ENCODE results near the gene HSPA9.

The HSPA9 gene

GRCh38 chr5:138536215-138536614 is 39.0 kb downstream of the HSPA9 start:
- H4K20me1 ChIP-seq (ENCODE audit: insufficient read depth, low read length): peaks cover 83% of the 10 kb centered on the region
- TF ChIP-seq EZH2 (IDR thresholded peaks at IDR 0.05; ENCODE audit: borderline replicate concordance, low read depth, low read length, severe bottlenecking) (no peak), CTCF (IDR thresholded peaks at IDR 0.05; ENCODE audit: borderline replicate concordance, extremely low read depth, low read length, poor library complexity, severe bottlenecking) (no peak)

DNA sequence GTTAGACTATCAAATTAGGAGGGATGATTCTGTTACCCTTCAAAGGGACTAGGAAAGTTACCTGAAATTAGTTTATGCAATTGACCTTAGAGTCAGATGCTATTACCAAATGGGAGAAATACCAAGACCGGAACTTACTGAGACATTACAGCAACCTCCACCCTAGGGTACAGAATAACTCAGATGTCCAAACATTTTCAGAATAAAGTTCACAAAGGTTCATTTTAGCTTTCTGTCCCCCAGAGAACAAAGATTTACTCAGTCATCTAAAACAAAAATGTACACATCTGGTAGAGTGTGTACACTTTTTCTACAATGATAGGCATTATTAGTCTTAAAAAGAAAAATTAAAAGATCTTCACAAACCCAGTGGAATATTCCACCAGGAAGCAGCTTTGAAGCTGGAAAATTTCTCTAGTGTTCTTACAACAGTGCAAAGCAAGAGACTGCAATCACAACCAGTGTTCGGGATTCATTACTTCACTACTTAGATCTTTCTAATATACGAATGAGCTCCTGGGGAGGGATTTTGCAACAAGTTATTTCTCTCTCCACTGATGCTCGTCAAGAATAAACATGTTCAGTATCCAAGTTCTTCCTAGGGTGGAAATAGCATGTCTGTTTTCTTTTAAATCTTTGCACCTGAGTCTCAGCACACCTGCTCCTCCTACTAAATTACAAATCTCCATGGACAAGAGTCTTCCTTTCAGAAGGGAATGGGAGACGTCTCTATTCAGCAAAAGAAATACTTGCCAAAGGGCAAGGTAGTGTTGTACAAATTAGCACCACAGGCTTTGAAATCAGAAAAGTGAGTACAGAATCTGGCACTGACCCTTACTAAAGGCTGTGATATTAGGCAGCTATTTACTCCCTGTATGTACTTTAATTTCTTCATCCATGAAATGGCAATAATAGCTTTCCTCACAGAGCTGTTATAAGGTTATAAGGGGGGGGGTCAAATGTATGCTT is 40.9 kb downstream of the HSPA9 start:
- no peak overlapping the region for H3K27ac ChIP-seq (ENCODE audit: low read length)
- no peak overlapping the region for H3K9ac ChIP-seq (ENCODE audit: low read depth, low read length)
- TF ChIP-seq CTCF (IDR thresholded peaks at IDR 0.05; ENCODE audit: borderline replicate concordance, extremely low read depth, low read length, poor library complexity, severe bottlenecking) (no peak), EZH2 (IDR thresholded peaks at IDR 0.05; ENCODE audit: borderline replicate concordance, low read depth, low read length, severe bottlenecking) (no peak)
- no peak for ATAC-seq (ENCODE audit: insufficient read depth, low read depth)
- H3K36me3 ChIP-seq (ENCODE audit: insufficient read depth, low read length): peaks cover 78% of the 10 kb centered on the region
- peaks cover 82% of the 10 kb centered on the region for H4K20me1 ChIP-seq (ENCODE audit: insufficient read depth, low read length)
- H3K4me3 ChIP-seq (ENCODE audit: low read depth in 1 of 2, low read length in 2 of 2): no peak overlapping the region
- no peak overlapping the region for H3K4me2 ChIP-seq (ENCODE audit: insufficient read depth, low read length)
- H3K9me3 ChIP-seq (ENCODE audit: insufficient read depth, low read length, severe bottlenecking): no peaks in the 10 kb centered on the region
- DNase-seq: no peak
- H3K27me3 ChIP-seq (ENCODE audit: insufficient read depth, low read length, poor library complexity): no peaks in the 10 kb centered on the region
- H3K4me1 ChIP-seq (ENCODE audit: insufficient read depth, low read length): no peaks in the 10 kb centered on the region
- H2AFZ ChIP-seq (ENCODE audit: low read depth, low read length): no peak overlapping the region
- H3K79me2 ChIP-seq (ENCODE audit: insufficient read depth, low read length): peaks cover 95% of the 10 kb centered on the region

More at GRCh38 chr5:138536215-138536614, 39.0 kb downstream of the HSPA9 start:
- peaks cover 18% of the 10 kb centered on the region for H3K4me1 ChIP-seq (ENCODE audit: insufficient read depth, low read length)
- H3K9ac ChIP-seq (ENCODE audit: low read depth, low read length): no peak overlapping the region
- no peak for DNase-seq
- H3K9me3 ChIP-seq (ENCODE audit: insufficient read depth, low read length, severe bottlenecking): no peaks in the 10 kb centered on the region
- no peak overlapping the region for H3K27ac ChIP-seq (ENCODE audit: low read length)
- no peak overlapping the region for H2AFZ ChIP-seq (ENCODE audit: low read depth, low read length)
- no peak overlapping the region for H3K4me3 ChIP-seq (ENCODE audit: low read depth in 1 of 2, low read length in 2 of 2)
- H3K27me3 ChIP-seq (ENCODE audit: insufficient read depth, low read length, poor library complexity): no peaks in the 10 kb centered on the region
- peaks cover 80% of the 10 kb centered on the region for H3K36me3 ChIP-seq (ENCODE audit: insufficient read depth, low read length)
- H3K4me2 ChIP-seq (ENCODE audit: insufficient read depth, low read length): no peak overlapping the region
- peaks cover 95% of the 10 kb centered on the region for H3K79me2 ChIP-seq (ENCODE audit: insufficient read depth, low read length)
- ATAC-seq (ENCODE audit: insufficient read depth, low read depth): no peak

DNA sequence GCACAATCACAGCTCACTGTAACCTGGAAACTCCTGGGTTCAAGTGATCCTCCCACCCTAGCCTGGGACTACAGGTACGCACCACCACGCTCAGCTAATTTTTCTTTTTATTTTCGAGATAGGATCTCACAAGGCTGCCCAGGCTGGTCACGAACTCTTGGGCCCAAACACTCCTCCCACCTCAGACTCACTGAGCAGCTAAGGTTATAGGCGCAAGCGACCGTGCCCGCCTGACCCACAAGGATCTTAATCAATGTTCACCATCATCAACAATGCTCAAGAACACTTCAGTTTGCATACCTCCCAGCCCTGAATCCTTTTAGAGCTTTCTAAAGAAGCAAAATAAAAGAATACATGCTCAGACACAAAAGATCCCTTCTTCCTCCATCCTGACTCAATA is 45.4 kb downstream of the HSPA9 start:
- DNase-seq: no peak
- H3K36me3 ChIP-seq (ENCODE audit: insufficient read depth, low read length): peaks cover 70% of the 10 kb centered on the region
- TF ChIP-seq EZH2 (IDR thresholded peaks at IDR 0.05; ENCODE audit: borderline replicate concordance, low read depth, low read length, severe bottlenecking) (no peak), CTCF (IDR thresholded peaks at IDR 0.05; ENCODE audit: borderline replicate concordance, extremely low read depth, low read length, poor library complexity, severe bottlenecking) (no peak)

More for the DNA sequence above, 45.4 kb downstream of the HSPA9 start:
- peaks cover 79% of the 10 kb centered on the region for H4K20me1 ChIP-seq (ENCODE audit: insufficient read depth, low read length)
- no peak overlapping the region for H3K27ac ChIP-seq (ENCODE audit: low read length)
- ATAC-seq (ENCODE audit: insufficient read depth, low read depth): no peak
- H3K9ac ChIP-seq (ENCODE audit: low read depth, low read length): no peak overlapping the region
- no peak overlapping the region for H3K4me2 ChIP-seq (ENCODE audit: insufficient read depth, low read length)
- no peaks in the 10 kb centered on the region for H3K9me3 ChIP-seq (ENCODE audit: insufficient read depth, low read length, severe bottlenecking)
- H3K4me1 ChIP-seq (ENCODE audit: insufficient read depth, low read length): no peaks in the 10 kb centered on the region
- H2AFZ ChIP-seq (ENCODE audit: low read depth, low read length): no peak overlapping the region
- H3K79me2 ChIP-seq (ENCODE audit: insufficient read depth, low read length): peaks cover 97% of the 10 kb centered on the region
- H3K27me3 ChIP-seq (ENCODE audit: insufficient read depth, low read length, poor library complexity): no peaks in the 10 kb centered on the region
- no peak overlapping the region for H3K4me3 ChIP-seq (ENCODE audit: low read depth in 1 of 2, low read length in 2 of 2)

Measured in DND-41 (cell line).